NCI-H446 treated with DMSO at 0.1 percent for 48 hours (cell line): ENCODE data around the gene SEPTIN8.

Experiments
- DNase-seq: peaks from one replicate; lab custom pipeline; 2025; lab: John Stamatoyannopoulos, UW

The SEPTIN8 gene

DNA sequence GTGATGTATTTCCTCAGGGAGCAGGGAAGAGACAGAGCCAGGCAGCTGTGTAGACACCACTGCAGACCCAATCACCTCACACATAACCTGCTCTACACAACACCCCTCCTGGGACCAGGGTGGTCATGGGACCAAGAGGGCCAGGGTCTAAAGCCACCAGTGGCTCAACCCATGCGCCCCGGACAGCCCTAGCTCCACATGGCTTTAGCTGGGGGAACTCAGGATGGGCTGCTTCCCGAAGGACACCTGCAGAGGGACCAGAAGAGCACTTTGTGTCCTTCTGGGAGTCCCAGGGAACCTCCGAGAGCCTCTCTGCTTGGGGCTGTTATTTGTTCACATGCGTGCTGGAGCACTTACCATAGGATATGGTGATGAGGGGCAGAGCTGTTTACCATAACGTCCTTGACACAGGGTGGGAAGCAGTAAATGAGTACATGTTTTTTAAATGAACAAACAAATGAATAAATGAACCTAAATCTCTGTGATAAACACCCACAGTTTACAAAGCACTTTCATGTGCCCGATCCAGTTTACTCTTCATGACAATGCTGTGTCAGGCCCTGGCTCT lies 12.3 kb downstream of the SEPTIN8 start:
- DNase-seq: no peak

DNA sequence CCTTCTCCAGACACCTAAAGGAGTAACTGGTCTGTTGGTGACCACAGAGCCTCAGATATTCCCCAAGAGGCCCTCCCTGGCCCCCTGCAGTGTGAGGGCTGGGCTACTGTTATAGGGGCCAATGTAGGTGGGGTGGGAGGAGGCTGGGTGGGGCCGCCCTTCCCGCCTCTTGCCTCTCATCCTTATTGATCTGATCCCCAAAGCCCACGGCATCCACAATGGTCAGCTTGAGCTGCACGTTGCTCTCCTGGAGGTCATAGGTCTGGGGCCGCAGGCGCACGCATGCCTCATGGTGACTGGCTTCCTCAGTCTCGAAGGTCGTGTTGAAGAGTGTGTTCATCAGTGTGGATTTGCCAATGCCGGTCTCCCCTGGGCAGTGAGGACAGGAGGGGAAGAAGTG lies 13.0 kb downstream of the SEPTIN8 start:
- no peak for DNase-seq

DNA sequence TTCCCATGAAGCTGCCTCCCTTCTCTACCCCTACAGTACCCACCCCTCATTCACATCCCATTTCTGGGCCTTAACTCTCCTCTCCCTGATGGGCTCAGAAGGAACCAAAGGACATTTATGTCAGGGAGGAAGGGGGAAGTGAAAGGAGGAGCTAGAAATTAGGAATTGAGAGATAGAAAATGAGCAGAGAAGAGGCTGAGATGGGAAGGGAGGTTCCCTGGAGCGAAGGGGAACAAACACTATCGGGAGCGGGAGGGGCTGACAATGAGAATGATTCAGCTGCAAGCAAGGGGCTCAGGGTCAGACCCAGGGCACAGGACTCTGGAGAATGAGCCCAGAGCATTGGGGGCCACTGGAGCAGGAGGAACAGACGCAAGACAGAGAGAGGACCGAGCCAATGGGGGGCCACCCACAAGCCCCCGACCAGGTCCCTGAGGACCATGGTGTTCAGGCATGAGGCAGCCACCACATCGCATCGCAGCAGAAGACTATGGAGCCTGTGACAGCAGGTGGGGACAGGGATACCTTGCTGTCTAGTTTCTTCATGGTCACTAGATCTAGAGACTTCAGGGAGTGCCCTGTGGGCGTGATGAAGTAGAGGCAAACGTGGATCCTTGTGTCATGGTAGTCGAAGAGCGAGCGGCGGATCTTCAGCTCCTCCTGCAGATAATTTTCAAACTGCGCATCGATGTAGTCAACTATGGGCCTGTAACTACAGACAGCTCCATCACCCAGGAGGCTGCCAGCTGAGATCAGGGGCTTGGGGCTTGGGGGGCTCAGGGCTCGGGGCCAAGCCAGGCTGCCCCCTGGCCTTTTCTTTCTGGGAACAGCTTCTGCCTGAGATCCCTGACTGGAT lies 13.6 kb downstream of the SEPTIN8 start:
- DNase-seq: no peak

DNA sequence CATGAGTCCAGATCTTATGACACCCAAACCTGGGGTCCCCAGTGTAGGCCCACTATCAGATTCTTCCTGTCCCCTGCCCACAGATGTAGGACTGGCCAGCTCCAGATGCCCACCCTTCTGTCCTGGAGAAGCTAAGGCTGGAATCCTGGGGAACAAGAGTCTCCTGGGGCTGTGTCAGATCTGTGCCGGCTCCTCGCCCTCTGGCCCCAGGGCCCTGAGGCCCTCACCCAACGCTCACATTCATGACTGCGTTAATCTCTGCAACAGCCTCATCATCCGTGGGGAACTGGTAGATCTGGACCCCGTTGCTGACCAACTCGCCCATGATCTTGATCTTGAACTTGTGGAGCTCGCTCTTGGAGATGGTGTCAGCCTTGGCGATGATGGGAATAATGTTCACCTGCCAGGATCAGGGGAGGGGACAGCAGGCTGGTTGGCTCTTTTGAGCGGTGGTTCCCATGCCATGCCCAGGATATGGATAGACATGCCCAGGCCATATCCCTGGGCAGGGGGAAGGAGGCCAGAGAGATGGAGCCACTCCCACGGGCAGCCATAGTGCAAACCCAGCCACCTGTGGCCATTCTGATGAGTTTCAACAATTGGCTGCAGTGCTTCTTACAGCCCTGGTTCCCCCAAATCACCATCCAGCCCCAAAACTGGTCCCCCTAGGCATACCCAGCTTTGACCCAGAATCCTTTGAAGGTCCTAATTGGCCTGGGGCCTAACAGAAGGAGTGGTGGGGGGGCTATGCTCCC lies 14.6 kb downstream of the SEPTIN8 start:
- DNase-seq: no peak

DNA sequence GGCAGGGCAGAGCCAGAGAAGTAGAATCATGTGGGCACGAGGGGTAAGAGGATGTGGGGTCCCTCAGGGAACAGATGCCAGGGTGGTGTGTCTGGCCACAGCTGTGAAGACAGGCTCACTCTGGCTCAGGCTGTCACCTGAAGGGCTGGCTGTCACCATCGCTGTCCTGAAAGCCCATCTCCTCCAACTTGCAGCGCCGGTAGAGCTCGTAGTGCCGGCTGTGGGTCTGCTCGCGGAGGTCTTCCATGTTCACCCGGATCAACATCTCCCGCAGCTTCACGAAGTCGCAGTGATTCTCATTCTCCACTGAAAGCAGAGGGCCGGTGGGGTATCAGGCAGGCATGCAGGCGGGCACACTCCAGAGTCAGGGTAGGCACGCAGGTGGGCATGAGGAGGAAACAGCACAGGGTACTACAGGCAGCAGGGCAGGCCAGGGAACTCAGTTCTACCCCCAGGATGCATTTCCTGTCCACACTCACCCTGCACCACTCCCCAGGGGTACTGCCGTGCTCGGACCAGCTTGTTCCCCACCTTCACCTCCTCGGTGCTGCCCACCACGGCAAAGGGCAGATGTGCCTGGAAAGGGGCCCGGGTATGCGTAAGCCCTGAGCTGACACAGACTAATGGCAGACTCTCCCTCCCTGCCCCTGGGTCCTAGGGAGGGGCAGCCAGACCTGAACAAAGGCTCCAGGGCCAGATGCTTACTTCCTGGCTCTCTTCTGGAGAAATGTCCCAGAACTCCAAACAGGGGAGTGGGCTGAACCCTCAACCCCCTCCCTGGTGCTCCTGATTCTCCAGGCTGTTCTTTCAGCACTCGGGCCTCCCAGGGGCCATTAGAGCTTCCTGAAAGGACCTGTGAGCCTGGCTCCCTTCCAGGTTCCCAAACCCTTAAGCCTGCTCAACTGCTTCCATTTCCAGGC lies 15.5 kb downstream of the SEPTIN8 start:
- no peak for DNase-seq

DNA sequence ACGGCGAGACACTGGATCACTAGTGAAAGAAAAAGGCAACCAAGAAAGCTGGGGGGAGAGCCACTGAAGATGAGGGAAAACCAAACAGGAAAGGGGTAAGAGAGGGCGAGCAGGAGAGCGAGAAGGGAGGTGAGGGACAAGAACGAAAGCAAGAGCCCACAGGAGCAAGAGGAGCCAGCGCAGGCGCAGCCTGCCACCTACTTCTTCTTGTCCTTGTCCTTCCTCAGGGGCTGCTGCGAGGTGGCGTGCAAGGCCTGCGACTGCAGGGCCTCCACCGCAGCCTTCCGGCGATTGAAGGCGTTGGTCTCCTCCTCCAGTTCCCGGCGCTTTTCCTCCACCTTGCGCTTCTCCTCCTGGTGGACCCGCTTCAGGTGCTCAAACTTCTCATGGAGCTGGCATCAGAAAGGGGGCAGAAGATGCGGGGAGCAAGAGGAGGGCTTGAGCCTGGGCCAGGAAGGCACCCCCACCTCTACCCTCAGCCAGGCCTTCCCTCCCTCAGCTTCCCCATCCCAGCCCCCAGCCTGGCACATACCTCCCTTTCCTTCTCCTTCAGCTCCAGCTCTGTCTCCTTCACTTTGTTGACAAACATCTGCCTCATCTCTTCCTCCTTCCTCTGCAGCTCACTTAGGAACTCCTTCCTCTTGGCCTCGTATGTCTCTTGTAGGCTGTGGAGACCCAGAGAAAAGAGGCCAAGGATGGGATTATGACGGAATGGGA lies 16.3 kb downstream of the SEPTIN8 start:
- no peak for DNase-seq

DNA sequence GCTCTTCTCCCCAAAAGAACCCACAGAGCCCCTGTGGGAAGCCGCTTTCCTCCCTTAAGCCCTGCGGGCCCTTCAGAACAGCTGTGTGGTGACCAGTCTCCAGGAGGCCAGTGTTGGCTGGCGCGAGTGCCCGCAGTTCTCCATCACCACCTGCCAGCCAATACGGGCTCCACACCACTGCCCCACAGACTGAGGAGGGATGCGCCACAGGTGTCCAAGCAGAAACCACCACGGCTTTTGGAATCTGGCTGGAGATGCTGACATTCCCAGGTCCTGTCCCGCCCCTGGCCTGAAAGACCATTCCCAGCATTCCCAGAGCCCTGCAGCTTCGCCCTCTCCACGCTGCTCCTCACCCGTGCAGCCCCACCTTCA lies 17.0 kb downstream of the SEPTIN8 start:
- no peak for DNase-seq

DNA sequence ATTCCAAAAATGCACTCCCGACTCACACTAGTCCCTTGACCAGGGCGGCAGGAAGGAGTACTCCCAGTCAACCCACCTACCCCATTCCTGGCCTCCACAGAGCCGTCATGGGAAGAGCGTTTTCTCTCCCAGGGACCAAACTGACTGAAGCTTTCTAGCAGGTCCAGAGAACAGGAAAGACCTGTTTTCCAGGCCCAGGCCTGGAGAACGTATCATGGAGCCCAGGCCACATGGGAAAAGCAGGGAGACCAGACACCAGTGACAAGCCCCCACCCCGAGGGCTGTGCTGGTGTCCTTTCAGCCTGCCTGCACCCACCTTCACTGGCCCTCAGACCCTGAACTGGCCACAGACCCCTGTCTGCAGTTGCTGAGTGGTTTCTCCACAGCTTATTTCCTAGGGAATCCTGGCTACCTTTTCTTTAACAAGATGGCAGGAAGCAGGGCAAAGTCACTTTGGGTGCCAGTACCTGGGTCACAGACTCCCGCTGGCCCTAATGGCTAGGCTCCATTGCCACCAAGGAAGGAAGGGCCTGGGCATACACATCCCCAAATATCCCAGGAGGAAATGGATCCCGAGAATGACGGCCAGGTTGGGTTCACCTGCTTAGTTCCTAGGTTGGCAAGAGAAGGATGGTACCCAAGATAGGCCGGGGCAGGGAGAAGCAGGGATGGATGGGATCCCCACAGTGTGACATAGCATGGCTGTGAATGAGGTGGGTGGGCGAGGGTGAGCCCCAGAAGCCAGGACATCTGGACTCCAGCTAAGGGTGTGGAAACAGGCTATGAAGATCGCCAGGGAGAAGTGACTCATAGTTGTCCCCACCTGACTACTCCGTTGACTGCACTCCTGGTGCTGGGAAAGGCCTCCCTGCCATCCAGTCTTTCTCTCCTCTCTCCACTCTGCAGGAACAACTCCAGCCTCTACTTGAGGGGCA lies 17.7 kb downstream of the SEPTIN8 start:
- DNase-seq: no peak

DNA sequence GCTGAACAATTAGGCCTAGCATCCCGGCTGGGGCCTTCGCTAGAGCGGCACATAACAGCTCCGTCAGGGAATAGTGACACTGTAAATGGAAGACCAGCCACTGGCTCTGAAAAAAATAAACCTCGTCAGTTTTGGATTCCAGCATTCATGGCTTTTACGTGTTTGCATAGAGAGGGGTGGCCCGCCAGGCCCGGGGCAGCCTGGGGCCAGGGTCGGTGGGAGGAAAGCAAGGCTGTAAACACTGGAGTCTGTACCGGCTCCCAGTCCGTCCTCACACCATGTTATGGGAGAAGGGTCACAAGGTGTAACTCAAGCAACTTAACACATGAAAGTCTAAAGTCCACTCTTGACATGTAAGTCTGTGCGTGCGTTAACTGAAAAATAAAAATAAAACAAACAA lies 18.6 kb downstream of the SEPTIN8 start:
- DNase-seq: no peak

DNA sequence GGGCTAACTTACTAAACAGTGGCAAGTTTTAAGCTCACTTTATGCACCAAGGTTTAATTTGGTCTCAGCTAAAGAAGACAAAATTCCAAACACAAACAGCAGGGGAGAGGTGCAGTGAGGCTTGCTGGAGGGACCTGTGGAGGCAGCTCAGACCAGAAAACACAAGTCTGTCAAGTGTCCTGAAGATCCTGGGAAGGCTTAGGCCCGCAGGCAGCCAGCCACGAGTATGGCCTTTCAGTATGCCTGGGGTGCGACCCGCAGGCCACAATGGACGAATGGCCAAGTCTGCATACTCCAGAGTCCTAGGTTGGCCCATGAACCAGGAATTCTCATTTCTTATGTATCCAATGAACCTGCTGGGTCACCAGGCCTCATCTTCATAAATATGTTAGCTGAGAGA lies 20.5 kb downstream of the SEPTIN8 start:
- DNase-seq: no peak

DNA sequence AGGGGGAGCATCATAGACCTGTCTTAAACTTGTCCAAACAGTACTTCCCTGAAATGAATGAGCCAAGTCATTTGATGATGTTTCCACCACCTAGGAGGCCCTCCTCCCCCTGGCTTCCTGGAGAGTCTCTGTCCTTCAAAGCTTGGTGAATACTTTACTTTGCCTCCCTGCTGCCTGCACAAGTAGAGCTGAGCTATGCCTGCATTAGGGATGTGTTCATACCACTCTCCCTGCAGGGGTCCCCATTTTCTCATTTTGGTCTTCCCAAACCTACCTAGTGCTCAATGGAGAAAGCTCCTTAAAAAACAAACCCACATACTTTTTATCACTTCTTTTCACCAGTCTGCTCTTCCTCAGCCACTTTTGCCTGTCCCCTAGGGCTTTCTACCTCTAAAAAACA lies 22.1 kb downstream of the SEPTIN8 start:
- DNase-seq: no peak

DNA sequence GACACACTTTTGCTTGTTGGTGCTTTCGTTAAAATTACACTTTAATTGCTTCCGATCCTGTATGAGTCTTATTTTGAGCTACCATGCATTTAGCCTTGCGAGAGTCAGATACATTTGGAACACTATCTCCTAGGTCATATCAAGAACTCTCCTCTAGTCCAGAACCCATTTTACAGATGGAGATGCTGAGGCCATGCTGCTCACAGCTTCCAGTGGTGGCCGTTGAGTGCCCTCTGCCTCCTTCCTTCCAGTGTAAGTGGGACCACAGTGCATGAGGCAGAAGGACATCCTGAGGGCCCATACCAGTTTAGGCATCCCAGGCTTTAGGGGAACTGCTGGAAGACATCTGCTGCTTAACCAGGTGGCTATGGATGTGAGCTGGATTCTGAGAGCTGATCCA lies 22.9 kb downstream of the SEPTIN8 start:
- no peak for DNase-seq

DNA sequence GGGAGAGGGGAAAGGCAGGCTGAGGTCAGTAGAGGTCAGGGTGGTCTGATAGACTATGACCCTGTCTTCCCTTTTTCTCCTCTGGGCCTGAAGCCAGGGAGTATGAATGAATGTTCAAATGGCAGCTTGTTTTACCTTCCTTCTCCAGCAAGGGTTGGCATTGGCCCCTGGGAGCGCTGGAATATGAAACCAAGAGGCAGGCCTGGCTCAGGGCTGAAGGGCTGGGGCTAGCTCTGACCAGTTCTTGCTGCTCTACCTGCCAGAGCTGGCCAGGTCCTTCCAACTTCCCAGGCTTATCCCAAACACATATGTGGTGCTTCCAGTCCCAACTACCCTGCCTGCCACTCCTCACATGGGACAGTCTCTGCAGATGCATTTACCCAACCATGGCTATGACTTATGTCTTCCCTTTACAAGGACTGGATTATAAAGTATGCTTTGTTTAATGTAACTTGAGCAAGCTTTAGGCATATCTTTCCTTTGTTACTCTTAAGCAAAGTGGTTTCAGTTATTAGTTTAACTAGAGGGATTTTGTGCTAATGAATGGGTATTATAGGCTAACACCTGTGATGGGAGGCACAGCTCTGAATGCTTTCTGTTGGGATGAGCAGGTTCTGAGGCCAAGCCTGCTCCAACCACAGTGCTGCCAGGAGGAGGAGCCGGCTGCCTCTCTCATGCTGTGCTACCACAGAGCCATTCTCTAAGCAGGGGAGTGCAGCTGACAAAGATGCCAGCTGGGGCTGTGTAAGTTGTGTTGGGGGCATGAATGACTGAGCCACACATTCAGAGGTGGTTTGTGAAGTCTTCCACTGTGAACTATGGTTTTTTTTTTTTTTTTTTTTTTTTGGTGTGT lies 23.7 kb downstream of the SEPTIN8 start:
- DNase-seq: no peak

DNA sequence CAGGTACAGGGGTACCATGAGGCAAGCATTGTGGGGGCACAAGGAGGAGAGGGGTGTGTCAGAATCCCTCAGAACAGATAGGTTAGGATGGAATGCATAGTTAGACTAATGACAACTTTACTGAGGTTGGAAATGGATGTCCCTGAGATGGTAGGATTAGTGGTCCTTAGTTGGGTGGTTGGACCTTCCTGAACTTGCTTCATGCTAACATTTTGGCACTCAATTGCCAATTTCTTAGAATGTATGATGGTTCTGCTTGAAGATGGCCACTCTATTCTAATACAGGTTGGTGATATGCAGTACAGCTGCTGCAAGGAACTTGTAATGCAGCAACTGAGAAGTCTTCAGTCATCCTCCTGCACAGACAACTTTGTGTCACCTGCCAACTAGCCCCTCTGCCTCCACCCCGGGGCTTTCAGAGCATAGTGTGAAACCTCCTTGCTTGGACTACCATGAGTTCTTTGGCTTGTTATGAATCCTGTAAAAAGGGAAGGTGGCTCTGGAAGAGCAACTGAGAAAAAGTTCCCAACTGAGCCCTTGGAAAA lies 24.4 kb downstream of the SEPTIN8 start:
- DNase-seq: no peak

DNA sequence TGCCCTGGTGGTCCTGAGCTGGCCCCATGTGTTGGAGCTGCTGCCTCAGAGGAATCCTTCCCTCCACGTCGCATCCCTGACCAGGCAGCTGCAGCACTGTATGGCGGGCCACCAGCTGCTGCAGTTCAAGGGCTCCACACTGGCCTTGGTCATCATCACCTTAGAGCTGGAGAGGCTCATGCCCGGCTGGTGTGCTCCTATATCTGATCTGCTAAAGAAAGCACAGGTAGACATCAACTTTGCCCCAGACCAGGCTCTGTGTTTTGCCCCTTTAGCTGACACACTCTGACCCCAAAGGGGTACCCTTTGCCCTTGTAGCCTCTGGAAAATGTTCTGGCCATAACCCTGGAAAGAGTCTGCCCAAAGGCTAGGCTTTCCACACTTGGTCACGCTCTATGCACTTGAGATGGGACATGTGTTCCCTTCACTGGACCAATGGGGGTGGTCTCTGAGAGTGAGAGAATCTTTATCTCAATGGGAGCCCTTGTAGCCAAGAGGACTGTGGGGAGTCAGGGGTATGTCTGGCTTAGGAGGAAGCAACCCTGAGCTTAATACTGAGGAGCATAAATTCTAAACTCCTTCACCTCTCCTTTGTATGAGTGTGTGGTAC lies 25.0 kb downstream of the SEPTIN8 start:
- no peak for DNase-seq

DNA sequence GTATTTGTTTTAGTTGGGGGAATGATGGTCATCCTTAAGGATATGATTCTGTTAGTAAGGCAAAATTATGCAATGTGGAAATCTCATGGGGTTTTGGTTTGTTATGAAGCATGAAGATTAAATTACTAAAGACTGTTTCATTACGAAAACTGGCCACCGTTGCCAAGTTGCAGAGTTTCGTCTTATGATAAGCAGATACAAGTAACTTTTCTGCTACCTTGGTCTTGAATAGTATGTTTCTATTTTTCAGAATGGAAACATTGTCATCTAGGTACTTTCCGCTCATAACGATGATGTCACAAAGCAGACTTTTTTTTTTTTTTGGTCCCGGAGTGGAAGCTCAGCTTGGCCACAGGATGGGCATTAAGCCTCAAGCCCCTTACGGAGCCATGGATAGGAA lies 25.6 kb downstream of the SEPTIN8 start:
- no peak for DNase-seq

DNA sequence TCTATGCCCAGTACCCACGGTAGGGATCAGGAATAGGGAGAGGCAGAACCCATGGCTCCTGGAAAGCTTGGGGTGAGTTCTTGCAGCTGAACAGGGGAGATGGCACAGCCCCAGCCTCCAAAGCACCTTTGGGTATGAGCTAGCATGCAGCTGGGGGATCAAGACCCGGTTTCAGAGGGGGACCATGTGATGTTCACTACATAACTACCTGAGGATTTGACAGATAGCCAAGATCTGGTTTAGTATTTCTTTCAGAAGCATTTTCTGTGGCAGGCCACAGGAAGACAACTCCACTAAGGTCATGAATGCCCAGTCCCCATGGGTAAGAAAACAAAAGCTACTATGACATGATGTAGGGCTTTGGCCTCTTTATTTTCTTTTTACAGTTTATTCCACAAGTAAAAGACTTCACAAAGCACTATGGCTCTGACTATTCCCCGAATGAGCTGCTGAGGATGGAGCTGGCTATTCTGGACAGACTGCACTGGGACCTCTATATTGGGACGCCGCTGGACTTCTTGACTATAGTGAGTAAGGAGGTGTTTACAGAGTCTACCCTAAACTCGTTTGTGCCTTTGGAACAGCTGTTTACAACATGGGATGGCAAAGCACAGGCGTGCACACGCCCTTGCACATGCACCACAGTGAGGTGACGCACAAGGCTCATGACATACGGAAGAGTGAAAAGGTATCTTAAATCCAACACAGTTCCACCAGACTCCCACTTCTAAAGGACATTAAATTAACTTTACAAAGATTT lies 26.4 kb downstream of the SEPTIN8 start:
- no peak for DNase-seq

DNA sequence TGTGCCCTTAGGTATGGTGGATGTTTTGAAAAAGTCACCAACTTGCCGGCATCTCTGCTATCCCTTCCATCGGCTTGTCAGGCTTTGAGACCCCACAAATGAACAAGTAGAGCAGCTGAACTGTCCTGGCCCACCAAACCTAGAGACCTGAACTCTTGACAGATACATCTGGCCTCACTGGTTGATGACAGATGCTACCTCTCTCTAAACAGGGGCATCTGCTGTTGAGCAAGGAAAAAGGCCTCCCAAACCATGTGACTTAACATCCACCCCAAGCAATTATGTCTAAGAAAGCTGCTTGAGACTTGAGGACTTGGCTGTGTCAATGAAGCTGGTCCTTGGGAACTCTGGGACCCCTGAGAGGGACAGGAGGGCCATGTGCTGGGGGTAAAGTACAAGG lies 27.5 kb downstream of the SEPTIN8 start:
- DNase-seq: no peak
